ENCODE data around the gene SRGAP1.

SRGAP1 gene

GRCh38 chr12:64207453-64207852, 363.0 kb downstream of the SRGAP1 start:
- DNase-seq (ENCODE audit: low spot score) = no peak
